ENCODE results near the gene EYS. TPM values are rescaled to one million over a fixed set of nuclear protein-coding genes. Genes with fewer than 3 reads are reported as not detected.

EYS gene
- total and polyA plus RNA-seq, 2 of the 13 experiments (the other 11 are each of a cell fraction or from before 2014, with no cell fraction given), result 0.04 to 0.07 TPM

DNA sequence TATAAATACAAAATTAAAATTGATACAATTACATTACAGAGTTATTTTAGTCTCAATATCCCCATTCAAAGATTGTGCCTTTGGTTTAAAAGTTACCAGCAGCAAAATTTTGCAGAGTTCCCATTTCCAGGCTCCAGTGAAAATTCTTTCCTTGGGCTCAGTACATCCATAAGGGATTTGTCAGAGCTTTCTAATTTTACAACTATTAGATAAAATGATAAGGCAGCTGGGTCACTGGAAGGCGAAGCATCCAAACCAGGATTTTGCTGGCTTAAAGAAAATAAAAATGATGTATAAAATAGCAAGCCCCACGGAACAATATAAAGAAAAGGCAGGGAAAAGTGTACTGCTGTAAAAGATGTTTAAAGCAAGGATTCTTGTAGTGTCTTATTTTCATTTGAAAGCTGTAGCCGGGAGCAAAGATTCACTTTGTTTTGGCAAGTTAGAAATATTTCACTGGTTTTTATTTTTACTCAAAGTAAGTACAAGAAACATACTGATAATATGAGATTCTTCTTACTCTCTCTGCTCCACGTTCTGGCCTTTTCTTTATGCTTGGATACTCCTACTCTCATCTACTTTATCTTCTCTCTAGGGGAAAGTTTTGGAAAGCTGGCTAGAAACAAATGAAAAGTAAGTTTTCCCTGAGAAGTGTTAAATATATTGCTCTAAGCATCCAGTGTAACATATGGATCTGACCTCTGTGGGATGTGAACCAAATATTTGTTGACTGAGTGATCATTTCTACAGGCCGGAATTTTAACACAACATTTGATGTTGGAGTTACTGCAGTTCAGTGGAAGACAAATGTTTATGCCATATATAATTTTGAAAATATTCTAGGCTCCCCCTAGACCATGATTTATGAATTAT is 1583.0 kb downstream of the EYS start:
- H3K4me2 ChIP-seq (ENCODE audit: low read depth, low read length), result no peak overlapping the region

More for the DNA sequence above, 1583.0 kb downstream of the EYS start:
- no peak overlapping the region for H3K27ac ChIP-seq (ENCODE audit: extremely low read length, insufficient read depth, low read length)
- no TSS peak for BruUV-seq (replicated peaks)
- no peaks in the 10 kb centered on the region for H4K20me1 ChIP-seq (ENCODE audit: insufficient read depth, low read length)
- POLR2A ChIA-PET, result no interaction called here
- no peak overlapping the region for H2AFZ ChIP-seq (ENCODE audit: low read length)
- ATAC-seq (no peak), FAIRE-seq (no peak), DNase-seq (ENCODE audit: low spot score) (no peak)
- H3K9me3 ChIP-seq (ENCODE audit: low read length), result no peaks in the 10 kb centered on the region
- no peak overlapping the region for H3K4me3 ChIP-seq (replicated peaks in 1 of 3; ENCODE audit: insufficient read depth in 1 of 3, low read depth in 2 of 3, low read length in 3 of 3)
- H3K9ac ChIP-seq (ENCODE audit: insufficient read depth, low read depth, low read length), result no peak overlapping the region
- in situ Hi-C loops (cut with HindIII; ENCODE audit: extremely low pct_ligation_motif_present, low pct_unique_long_range_greater_than_20kb), result no loop called here
- WGBS (ENCODE audit: low lambda C conversion rate), result 7% methylated on average over 5 of the region's 5 CpGs
- no peaks in the 10 kb centered on the region for H3K27me3 ChIP-seq (ENCODE audit: control insufficient read depth in 1 of 2, insufficient read depth in 2 of 2, low read length in 2 of 2)
- H3K36me3 ChIP-seq (replicated peaks in 1 of 2; ENCODE audit: control insufficient read depth in 1 of 2, insufficient read depth in 2 of 2, low read length in 2 of 2), result no peaks in the 10 kb centered on the region
- no peaks in the 10 kb centered on the region for H3K4me1 ChIP-seq (ENCODE audit: insufficient read depth, low read length)
- intact Hi-C loops (cut with micrococcal nuclease; ENCODE audit: unreplicated experiment), result no loop called here
- CTCF ChIA-PET (ENCODE audit: low intra/inter-chr PET ratio, low total read pairs), result no interaction called here
- TF ChIP-seq, protein P1, sequence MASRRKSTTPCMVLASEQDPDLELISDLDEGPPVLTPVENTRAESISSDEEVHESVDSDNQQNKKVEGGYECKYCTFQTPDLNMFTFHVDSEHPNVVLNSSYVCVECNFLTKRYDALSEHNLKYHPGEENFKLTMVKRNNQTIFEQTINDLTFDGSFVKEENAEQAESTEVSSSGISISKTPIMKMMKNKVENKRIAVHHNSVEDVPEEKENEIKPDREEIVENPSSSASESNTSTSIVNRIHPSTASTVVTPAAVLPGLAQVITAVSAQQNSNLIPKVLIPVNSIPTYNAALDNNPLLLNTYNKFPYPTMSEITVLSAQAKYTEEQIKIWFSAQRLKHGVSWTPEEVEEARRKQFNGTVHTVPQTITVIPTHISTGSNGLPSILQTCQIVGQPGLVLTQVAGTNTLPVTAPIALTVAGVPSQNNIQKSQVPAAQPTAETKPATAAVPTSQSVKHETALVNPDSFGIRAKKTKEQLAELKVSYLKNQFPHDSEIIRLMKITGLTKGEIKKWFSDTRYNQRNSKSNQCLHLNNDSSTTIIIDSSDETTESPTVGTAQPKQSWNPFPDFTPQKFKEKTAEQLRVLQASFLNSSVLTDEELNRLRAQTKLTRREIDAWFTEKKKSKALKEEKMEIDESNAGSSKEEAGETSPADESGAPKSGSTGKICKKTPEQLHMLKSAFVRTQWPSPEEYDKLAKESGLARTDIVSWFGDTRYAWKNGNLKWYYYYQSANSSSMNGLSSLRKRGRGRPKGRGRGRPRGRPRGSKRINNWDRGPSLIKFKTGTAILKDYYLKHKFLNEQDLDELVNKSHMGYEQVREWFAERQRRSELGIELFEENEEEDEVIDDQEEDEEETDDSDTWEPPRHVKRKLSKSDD (CRISPR knock-in tag; IDR thresholded peaks at IDR 0.05; ENCODE audit: low read depth), result no peak
- TF ChIP-seq, protein P2, sequence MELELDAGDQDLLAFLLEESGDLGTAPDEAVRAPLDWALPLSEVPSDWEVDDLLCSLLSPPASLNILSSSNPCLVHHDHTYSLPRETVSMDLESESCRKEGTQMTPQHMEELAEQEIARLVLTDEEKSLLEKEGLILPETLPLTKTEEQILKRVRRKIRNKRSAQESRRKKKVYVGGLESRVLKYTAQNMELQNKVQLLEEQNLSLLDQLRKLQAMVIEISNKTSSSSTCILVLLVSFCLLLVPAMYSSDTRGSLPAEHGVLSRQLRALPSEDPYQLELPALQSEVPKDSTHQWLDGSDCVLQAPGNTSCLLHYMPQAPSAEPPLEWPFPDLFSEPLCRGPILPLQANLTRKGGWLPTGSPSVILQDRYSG (CRISPR knock-in tag; IDR thresholded peaks at IDR 0.05), result no peak
- TF ChIP-seq ZNF274 (CRISPR knock-in tag; IDR thresholded peaks at IDR 0.05) (no peak), SRSF1 (optimal IDR thresholded peaks at IDR 0.05; ENCODE audit: low read depth, low read length) (no peak), ZNF382 (CRISPR knock-in tag; IDR thresholded peaks at IDR 0.05; ENCODE audit: borderline replicate concordance) (no peak)
- H3K79me2 ChIP-seq (ENCODE audit: insufficient read depth, low read length), result no peaks in the 10 kb centered on the region

All from HepG2 (cell line).